Activated T-cell treated with anti-CD3 and anti-CD28 coated beads, Interleukin-2, amount 50 U/mL, for 24 hours (primary cell): ENCODE measurements around the gene TAF11L7.
"Not testable (repeated sequence)": the region's sequence is repeated elsewhere in the genome, so short reads cannot be mapped to it uniquely, and the experiment has no call there.

Experiments used
- DNase-seq: peaks from one replicate; pipeline ENCODE4 v3.0.0-alpha.2; 2020
- H3K27ac Mint-ChIP-seq: 2 replicates; pipeline ENCODE4 v1.8.0; 2020; ENCODE audit warnings: mild to moderate bottlenecking, mixed read lengths
- H3K27me3 Mint-ChIP-seq: 2 replicates; pipeline ENCODE4 v1.8.0; 2020; ENCODE audit warnings: mixed read lengths
- H3K36me3 Mint-ChIP-seq: 2 replicates; pipeline ENCODE4 v1.8.0; 2020; ENCODE audit warnings: low read depth, mixed read lengths
- H3K4me1 Mint-ChIP-seq: 2 replicates; pipeline ENCODE4 v1.8.0; 2020; ENCODE audit warnings: low read depth, mixed read lengths
- H3K4me3 Mint-ChIP-seq: 2 replicates; pipeline ENCODE4 v1.8.0; 2020; ENCODE audit warnings: mild to moderate bottlenecking, moderate library complexity, mixed read lengths
- H3K9me3 Mint-ChIP-seq: 2 replicates; pipeline ENCODE4 v1.8.0; 2020; ENCODE audit warnings: mixed read lengths

The TAF11L7 gene

DNA sequence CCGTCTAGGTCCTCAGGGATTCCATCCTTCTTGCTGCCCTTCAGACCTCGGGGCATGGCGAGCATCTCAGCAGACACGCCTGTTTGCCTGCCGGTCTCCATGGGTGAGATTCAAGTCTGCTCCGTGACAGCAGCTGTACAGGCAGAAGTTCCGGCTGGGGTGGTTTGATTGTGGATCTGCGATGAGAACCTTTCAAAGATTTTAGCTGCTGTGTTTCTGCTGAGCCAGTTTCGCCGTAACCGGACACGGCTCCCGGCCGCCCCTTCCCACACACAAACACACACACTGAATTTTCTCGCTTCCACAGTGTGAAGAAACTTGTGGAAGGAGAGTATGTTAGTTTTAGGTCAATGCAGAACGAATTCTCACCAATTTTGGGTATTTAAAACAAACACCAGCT, at the start of gene TAF11L7:
Gene TAF11L7, minus strand, starts transcription at position 101 of the 400 bp plus-strand sequence.
- not testable (repeated sequence) for H3K4me1 Mint-ChIP-seq, H3K36me3 Mint-ChIP-seq, H3K4me3 Mint-ChIP-seq, H3K9me3 Mint-ChIP-seq, H3K27me3 Mint-ChIP-seq, H3K27ac Mint-ChIP-seq, DNase-seq

DNA sequence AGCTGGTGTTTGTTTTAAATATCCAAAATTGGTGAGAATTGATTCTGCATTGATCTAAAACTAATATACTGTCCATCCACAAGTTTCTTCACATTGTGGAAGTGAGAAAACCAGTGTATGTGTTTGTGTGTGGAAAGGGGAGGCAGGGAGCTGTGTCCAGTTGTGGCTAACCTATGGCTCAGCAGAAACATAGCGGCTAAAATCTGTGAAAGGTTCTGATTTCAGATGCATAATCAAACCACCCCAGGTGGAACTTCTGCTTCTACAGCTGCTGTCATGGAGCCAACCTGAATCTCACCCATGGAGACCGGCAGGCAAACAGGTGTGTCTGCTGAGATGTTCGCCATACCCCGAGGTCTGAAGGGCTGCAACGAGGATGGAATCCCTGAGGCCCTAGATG, 48.6 kb upstream of the TAF11L7 start, which contains the start of gene TAF11L14:
Gene TAF11L14, plus strand, starts transcription at position 301 of the 400 bp plus-strand sequence.
- DNase-seq, result no peak
- Mint-ChIP-seq H3K27ac (no peak within 1 kb of the TSS), H3K4me1 (no peaks in the 10 kb centered on the region), H3K27me3 (no peaks in the 10 kb centered on the region), H3K36me3 (no peaks in the 10 kb centered on the region), H3K9me3 (no peaks in the 10 kb centered on the region), H3K4me3 (no peak within 1 kb of the TSS)

DNA sequence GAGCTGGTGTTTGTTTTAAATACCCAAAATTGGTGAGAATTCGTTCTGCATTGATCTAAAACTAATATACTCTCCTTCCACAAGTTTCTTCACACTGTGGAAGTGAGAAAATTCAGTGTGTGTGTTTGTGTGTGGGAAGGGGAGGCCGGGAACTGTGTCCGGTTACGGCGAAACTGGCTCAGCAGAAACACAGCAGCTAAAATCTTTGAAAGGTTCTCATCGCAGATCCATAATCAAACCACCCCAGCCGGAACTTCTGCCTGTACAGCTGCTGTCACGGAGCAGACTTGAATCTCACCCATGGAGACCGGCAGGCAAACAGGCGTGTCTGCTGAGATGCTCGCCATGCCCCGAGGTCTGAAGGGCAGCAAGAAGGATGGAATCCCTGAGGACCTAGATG, 46.2 kb upstream of the TAF11L7 start, which contains the start of gene TAF11L13:
Gene TAF11L13, plus strand, starts transcription at position 301 of the 400 bp plus-strand sequence.
- H3K27me3 Mint-ChIP-seq, H3K36me3 Mint-ChIP-seq, H3K4me1 Mint-ChIP-seq, H3K4me3 Mint-ChIP-seq, H3K27ac Mint-ChIP-seq, H3K9me3 Mint-ChIP-seq, DNase-seq: not testable (repeated sequence)

DNA sequence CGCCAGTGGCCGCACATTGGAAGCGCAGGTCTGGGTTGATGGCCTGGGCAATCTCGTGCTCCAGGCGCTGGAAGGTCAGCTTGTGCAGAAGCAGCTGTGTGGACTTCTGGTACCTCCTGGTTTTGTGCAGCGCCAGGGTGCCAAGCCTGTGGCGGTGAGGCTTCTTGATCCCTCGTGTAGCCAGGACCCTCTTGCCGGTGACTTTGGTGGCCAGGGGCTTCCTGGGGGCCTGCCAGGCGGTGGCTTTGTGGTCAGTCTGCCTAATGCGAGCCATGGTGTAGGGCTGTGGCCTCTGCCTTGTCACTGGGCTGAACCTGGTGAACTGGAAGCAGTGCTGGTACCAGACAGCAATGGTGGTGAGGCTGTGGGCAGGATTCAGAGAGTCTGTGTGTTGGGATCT, 40.1 kb upstream of the TAF11L7 start:
- no peak for DNase-seq
- Mint-ChIP-seq H3K4me3 (no peak overlapping the region), H3K36me3 (no peaks in the 10 kb centered on the region), H3K9me3 (peaks cover 3% of the 10 kb centered on the region), H3K27me3 (no peaks in the 10 kb centered on the region), H3K27ac (no peak overlapping the region), H3K4me1 (no peaks in the 10 kb centered on the region)

DNA sequence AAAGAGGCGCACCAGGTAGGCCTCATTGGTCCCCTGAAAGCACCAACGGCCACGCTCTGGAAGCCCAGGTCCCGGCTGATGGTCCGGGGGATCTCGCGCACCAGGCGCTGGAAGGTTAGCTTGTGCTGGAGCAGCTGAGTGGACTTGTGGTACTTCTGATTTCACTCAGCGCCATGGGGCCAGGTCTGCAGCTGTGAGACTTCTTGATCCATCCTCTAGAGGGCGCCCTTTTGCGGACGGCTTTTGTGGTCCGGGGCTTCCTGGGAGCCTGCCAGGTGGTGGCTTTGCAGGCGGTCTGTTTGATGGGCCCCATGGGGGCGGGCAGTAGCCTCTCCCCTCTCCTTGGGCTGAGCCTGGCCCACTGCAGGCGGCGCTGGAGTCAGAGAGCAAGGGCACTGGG, 35.1 kb upstream of the TAF11L7 start:
- H3K4me3 Mint-ChIP-seq, result no peak overlapping the region
- no peaks in the 10 kb centered on the region for H3K4me1 Mint-ChIP-seq
- H3K27ac Mint-ChIP-seq, result no peak overlapping the region
- DNase-seq, result no peak
- H3K36me3 Mint-ChIP-seq, result no peaks in the 10 kb centered on the region
- peaks cover 3% of the 10 kb centered on the region for H3K9me3 Mint-ChIP-seq
- no peaks in the 10 kb centered on the region for H3K27me3 Mint-ChIP-seq

DNA sequence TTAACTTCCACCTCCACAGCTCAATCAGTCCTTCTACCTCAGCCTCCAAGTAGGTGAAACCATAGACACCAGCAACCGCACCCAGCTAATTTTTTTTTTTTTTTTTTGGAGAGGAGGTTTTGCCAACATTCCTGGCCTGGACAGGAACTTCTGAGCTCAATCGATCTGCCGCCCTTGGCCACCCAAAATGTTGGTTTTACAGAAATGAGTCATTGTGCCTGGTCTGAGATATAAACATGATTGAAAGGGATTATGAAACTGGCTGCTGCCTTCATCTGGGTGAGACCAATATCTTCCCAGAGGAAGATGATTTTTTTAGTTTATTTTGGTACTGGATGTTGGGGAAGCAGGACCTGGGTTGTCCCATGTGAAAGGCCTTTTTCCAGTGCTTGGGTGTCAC, 33.8 kb upstream of the TAF11L7 start:
- Mint-ChIP-seq H3K27me3 (no peaks in the 10 kb centered on the region), H3K4me3 (no peak overlapping the region), H3K27ac (no peak overlapping the region), H3K9me3 (peaks cover 3% of the 10 kb centered on the region), H3K36me3 (no peaks in the 10 kb centered on the region), H3K4me1 (no peaks in the 10 kb centered on the region)
- no peak for DNase-seq

DNA sequence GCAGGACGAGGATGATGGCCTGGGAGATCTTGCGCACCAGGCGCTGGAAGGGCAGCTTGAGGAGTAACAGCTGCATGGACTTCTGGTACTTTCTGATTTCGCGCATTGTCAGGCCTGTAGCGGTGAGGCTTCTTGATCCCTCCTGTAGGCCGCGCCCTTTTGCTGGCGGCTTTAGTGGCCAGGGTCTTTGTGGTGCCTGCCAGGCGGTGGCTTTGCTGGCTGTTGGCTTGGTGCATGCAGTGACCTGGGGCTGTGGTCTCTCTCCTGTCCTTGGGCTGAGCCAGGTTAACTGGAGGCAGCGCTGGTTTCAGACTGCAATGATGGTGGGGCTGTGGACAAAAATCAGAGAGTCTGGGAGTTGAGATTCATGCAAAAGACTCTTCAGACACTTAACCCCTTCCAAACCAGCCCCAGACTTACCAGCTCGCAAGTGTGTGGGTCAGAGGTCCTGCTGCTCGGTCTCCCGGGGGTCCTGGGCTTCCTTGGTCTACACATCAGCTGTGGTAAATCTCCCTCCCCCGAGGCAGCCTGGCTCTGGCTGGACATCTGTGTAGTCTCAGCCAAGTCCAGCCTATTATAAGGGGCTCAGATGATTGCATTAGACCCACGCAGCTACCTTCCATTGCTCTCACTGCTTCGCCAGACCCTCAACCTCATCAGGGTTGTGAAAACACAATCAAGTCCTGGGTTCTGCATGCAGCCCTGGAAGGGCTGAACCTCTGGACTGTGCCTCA, 29.5 kb upstream of the TAF11L7 start:
- no peaks in the 10 kb centered on the region for H3K27me3 Mint-ChIP-seq
- peaks cover 3% of the 10 kb centered on the region for H3K9me3 Mint-ChIP-seq
- H3K36me3 Mint-ChIP-seq, result no peaks in the 10 kb centered on the region
- no peak overlapping the region for H3K4me3 Mint-ChIP-seq
- H3K27ac Mint-ChIP-seq, result no peak overlapping the region
- no peak for DNase-seq
- H3K4me1 Mint-ChIP-seq, result no peaks in the 10 kb centered on the region

DNA sequence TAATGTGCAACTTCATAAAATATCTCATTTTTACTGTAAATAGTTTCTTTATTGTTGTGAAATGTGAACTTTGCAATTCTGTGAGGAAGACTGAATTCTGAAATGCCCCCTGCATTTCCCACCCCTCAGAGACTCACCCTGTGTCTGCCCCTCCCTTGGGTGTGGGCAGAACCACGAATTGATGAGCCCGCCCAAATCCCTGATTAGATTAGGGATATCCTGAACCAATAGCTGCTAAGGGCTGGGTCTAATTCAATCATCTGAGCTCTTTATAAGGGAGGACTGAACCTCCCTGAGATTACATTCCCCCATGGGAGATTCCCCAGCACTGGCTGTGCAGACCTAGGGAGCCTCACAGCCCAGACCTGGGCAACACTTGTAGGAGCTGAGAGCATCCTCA, 24.5 kb upstream of the TAF11L7 start, which contains the start of gene TAF11L12:
Gene TAF11L12, plus strand, starts transcription at position 301 of the 400 bp plus-strand sequence.
- H3K27me3 Mint-ChIP-seq, DNase-seq, H3K9me3 Mint-ChIP-seq, H3K27ac Mint-ChIP-seq, H3K4me3 Mint-ChIP-seq, H3K4me1 Mint-ChIP-seq, H3K36me3 Mint-ChIP-seq: not testable (repeated sequence)

DNA sequence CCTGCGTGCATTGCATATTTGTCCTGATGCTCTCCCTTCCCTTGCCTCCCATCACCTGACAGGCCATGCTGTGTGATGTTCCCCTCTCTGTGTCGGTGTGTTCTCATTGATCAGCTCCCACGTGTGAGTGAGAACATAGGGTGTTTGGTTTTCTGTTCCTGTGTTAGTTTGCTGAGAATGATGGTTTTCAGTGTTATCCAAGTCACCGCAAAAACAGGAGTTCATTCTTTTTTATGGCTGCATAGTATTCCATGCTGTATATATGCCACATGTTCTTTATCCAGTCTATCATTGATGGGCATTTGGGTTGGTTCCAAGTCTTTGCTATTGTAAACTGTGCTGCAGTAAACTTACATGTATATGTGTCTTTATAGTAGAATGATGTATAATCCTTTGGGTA, 21.9 kb upstream of the TAF11L7 start:
- H3K27ac Mint-ChIP-seq, H3K27me3 Mint-ChIP-seq: not testable (repeated sequence)

DNA sequence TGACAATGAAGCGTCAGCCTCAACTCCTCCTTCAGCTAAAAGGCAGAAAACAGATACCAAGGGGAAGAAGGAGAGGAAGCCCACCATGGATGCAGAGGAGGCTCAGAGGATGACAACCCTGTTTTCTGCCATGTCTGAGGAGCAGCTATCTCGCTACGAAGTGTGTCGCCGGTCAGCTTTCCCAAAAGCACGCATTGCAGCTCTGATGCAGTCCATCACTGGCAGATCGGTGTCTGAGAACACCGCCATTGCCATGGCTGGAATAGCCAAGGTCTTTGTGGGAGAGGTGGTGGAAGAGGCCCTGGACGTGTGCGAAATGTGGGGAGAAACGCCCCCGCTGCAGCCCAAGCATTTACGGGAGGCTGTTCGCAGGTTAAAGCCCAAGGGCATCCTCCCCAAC, 19.4 kb upstream of the TAF11L7 start:
- Mint-ChIP-seq H3K27me3 (no peaks in the 10 kb centered on the region), H3K4me3 (no peak overlapping the region), H3K27ac (no peak overlapping the region), H3K4me1 (no peaks in the 10 kb centered on the region), H3K9me3 (peaks cover 7% of the 10 kb centered on the region), H3K36me3 (no peaks in the 10 kb centered on the region)
- DNase-seq, result no peak

More for the DNA sequence above, 21.9 kb upstream of the TAF11L7 start:
- not testable (repeated sequence) for H3K9me3 Mint-ChIP-seq, H3K4me3 Mint-ChIP-seq, DNase-seq, H3K36me3 Mint-ChIP-seq, H3K4me1 Mint-ChIP-seq

DNA sequence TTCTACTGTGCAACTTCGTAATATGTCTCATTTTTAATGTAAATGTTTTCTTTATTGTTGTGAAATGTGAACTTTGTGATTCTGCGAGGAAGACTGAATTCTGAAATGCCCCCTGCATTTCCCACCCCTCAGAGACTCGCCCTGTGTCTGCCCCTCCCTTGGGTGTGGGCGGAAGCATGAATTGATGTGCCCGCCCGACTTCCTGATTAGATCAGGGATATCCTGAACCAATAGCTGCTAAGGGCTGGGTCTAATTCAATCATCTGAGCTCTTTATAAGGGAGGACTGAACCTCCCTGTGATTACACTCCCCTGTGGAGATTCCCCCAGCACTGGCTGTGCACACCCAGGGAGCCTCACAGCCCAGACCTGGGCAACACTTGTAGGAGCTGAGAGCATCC, 18.3 kb upstream of the TAF11L7 start, which contains the start of gene TAF11L11:
Gene TAF11L11, plus strand, starts transcription at position 304 of the 400 bp plus-strand sequence.
- not testable (repeated sequence) for H3K36me3 Mint-ChIP-seq, H3K4me3 Mint-ChIP-seq, H3K4me1 Mint-ChIP-seq, DNase-seq, H3K27me3 Mint-ChIP-seq, H3K27ac Mint-ChIP-seq
- peaks cover 13% of the 10 kb centered on the region for H3K9me3 Mint-ChIP-seq

DNA sequence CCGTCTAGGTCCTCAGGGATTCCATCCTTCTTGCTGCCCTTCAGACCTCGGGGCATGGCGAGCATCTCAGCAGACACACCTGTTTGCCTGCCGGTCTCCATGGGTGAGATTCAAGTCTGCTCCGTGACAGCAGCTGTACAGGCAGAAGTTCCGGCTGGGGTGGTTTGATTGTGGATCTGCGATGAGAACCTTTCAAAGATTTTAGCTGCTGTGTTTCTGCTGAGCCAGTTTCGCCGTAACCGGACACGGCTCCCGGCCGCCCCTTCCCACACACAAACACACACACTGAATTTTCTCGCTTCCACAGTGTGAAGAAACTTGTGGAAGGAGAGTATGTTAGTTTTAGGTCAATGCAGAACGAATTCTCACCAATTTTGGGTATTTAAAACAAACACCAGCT, 12.2 kb upstream of the TAF11L7 start, which contains the start of gene TAF11L10:
Gene TAF11L10, minus strand, starts transcription at position 101 of the 400 bp plus-strand sequence.
- H3K4me1 Mint-ChIP-seq, H3K36me3 Mint-ChIP-seq, DNase-seq, H3K27me3 Mint-ChIP-seq, H3K4me3 Mint-ChIP-seq, H3K27ac Mint-ChIP-seq: not testable (repeated sequence)
- peaks cover 10% of the 10 kb centered on the region for H3K9me3 Mint-ChIP-seq

DNA sequence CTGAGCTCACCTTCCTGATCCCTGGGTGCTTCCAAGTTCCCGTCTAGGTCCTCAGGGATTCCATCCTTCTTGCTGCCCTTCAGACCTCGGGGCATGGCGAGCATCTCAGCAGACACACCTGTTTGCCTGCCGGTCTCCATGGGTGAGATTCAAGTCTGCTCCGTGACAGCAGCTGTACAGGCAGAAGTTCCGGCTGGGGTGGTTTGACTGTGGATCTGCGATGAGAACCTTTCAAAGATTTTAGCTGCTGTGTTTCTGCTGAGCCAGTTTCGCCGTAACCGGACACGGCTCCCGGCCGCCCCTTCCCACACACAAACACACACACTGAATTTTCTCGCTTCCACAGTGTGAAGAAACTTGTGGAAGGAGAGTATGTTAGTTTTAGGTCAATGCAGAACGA, 8.7 kb upstream of the TAF11L7 start, which contains the start of gene TAF11L9:
Gene TAF11L9, minus strand, starts transcription at position 140 of the 400 bp plus-strand sequence.
- not testable (repeated sequence) for H3K36me3 Mint-ChIP-seq, H3K4me1 Mint-ChIP-seq, DNase-seq, H3K4me3 Mint-ChIP-seq, H3K27ac Mint-ChIP-seq, H3K27me3 Mint-ChIP-seq, H3K9me3 Mint-ChIP-seq

DNA sequence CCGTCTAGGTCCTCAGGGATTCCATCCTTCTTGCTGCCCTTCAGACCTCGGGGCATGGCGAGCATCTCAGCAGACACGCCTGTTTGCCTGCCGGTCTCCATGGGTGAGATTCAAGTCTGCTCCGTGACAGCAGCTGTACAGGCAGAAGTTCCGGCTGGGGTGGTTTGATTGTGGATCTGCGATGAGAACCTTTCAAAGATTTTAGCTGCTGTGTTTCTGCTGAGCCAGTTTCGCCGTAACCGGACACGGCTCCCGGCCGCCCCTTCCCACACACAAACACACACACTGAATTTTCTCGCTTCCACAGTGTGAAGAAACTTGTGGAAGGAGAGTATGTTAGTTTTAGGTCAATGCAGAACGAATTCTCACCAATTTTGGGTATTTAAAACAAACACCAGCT, 5.3 kb upstream of the TAF11L7 start, which contains the start of gene TAF11L8:
Gene TAF11L8, minus strand, starts transcription at position 101 of the 400 bp plus-strand sequence.
- not testable (repeated sequence) for DNase-seq, H3K27ac Mint-ChIP-seq, H3K4me3 Mint-ChIP-seq

More for the DNA sequence above, 5.3 kb upstream of the TAF11L7 start, which contains the start of gene TAF11L8:
- not testable (repeated sequence) for H3K9me3 Mint-ChIP-seq, H3K36me3 Mint-ChIP-seq, H3K4me1 Mint-ChIP-seq, H3K27me3 Mint-ChIP-seq
